K562 (cell line): Measurements from ENCODE around the gene LRRIQ1. TPM values are rescaled to one million over a fixed set of nuclear protein-coding genes. Genes with fewer than 3 reads are reported as not detected.

Experiments
- ATAC-seq: fragments of 200-7000 bp; cut with Tn5 transposase; 3 replicates; pipeline ENCODE4 v1.9.1; 2020; ENCODE audit warnings: moderate library complexity
- BruUV-seq: library from RNA; stranded (reverse); fragments of 400-500 nt; replicated peaks from 2 replicates; lab custom pipeline; 2021; lab: Mats Ljungman, UMichigan
- CTCF ChIA-PET: fragments of 300-600 bp; formaldehyde crosslinking; extraction: SDS; loops from one replicate; lab custom pipeline; 2021; ENCODE audit warnings: low intra/inter-chr PET ratio; lab: Yijun Ruan, JAX
- POLR2A ChIA-PET: fragments of 300-600, 350-650 bp; sonication (Branson Sonifier 250); formaldehyde crosslinking; extraction: SDS; loops from one replicate; lab custom pipeline; 2021; ENCODE audit warnings: antibody characterized with exemption, inconsistent platforms; lab: Yijun Ruan, JAX
- DNase-seq, 4 experiments: peaks; one replicate each; pipeline versions ENCODE4 v3.0.0 to v3.0.0-alpha.2; 2011 to 2018; ENCODE audit warnings: low spot score in 3 of 4, mixed read lengths in 3 of 4; ENCODE audit errors: extremely low read depth in 1 of 4
- FAIRE-seq: peaks from 2 replicates; lab custom pipeline; 2011; peaks lifted over from hg19 to GRCh38; lab: Jason Lieb, UNC
- H2AFZ ChIP-seq: 2 replicates; pipeline ENCODE4 v1.6.0; 2011; ENCODE audit warnings: low read depth, low read length, control low read depth, inconsistent platforms
- H3K27ac ChIP-seq: fragments of 200-600 bp; 3 replicates; pipeline ENCODE4 v1.8.0; 2011; ENCODE audit warnings: low read depth, mild to moderate bottlenecking, control low read depth, inconsistent platforms, low read length, moderate library complexity, mixed read lengths; ENCODE audit errors: extremely low read depth
- H3K27me3 ChIP-seq, 2 experiments: fragments of 300-600 bp in 1 of 2; 2 replicates in 1 of 2; 3 replicates in 1 of 2; pipeline versions ENCODE4 v1.6.0 to v1.8.0; 2011; ENCODE audit warnings: inconsistent platforms in 2 of 2, low read length in 2 of 2, mild to moderate bottlenecking in 1 of 2, mixed read lengths in 1 of 2, moderate library complexity in 1 of 2; ENCODE audit not compliant: control insufficient read depth in 2 of 2, insufficient read depth in 2 of 2
- H3K36me3 ChIP-seq: fragments of 300-600 bp; 3 replicates; pipeline ENCODE4 v1.8.0; 2011; ENCODE audit warnings: mild to moderate bottlenecking, low read length, inconsistent platforms; ENCODE audit not compliant: control insufficient read depth, insufficient read depth
- H3K4me1 ChIP-seq, 2 experiments: fragments of 200-600 bp in 1 of 2; replicated peaks in 1 of 2; 2 replicates in 1 of 2; 3 replicates in 1 of 2; pipeline versions ENCODE4 v1.5.1 to v1.8.0; 2011; ENCODE audit warnings: inconsistent platforms in 2 of 2, low read length in 2 of 2, mild to moderate bottlenecking in 1 of 2, mixed read lengths in 1 of 2, moderate library complexity in 1 of 2; ENCODE audit not compliant: control insufficient read depth in 2 of 2, insufficient read depth in 2 of 2
- H3K4me2 ChIP-seq: 2 replicates; pipeline ENCODE4 v1.6.1; 2011; ENCODE audit warnings: low read length, control low read depth, inconsistent platforms, mixed read lengths; ENCODE audit not compliant: insufficient read depth
- H3K4me3 ChIP-seq: fragments of 200-600 bp; sonication (generic), shearing (Covaris generic); 2 replicates; pipeline ENCODE4 v1.5.1; 2016; ENCODE audit warnings: control low read depth, inconsistent platforms
- H3K79me2 ChIP-seq: fragments of 200-600 bp; 3 replicates; pipeline ENCODE4 v1.8.0; 2011; ENCODE audit warnings: low read length, inconsistent platforms; ENCODE audit not compliant: control insufficient read depth, insufficient read depth
- H3K9ac ChIP-seq, 2 experiments: 2 replicates each; pipeline versions ENCODE4 v1.6.0 to v1.6.1; 2011; ENCODE audit warnings: low read depth in 2 of 2, low read length in 2 of 2, control low read depth in 1 of 2, inconsistent platforms in 1 of 2, mild to moderate bottlenecking in 1 of 2, mixed read lengths in 1 of 2; ENCODE audit not compliant: insufficient read depth in 1 of 2
- H3K9me1 ChIP-seq: one replicate; pipeline ENCODE4 v1.6.0; 2011; ENCODE audit warnings: inconsistent platforms, mild to moderate bottlenecking, low read length, moderate library complexity; ENCODE audit not compliant: control insufficient read depth, insufficient read depth
- H3K9me3 ChIP-seq: replicated peaks from 2 replicates; pipeline ENCODE4 v1.5.1; 2011; ENCODE audit warnings: low read depth, low read length, inconsistent platforms; ENCODE audit not compliant: control insufficient read depth, insufficient read depth
- H4K20me1 ChIP-seq: replicated peaks from 2 replicates; pipeline ENCODE4 v1.6.1; 2011; ENCODE audit warnings: low read length, inconsistent platforms, mixed read lengths; ENCODE audit not compliant: control insufficient read depth, insufficient read depth
- CAMTA2 ChIP-seq: fragments of 250-450 bp; sonication (Bioruptor Pico); conservative IDR thresholded peaks from 2 replicates; pipeline ENCODE4 v1.5.1; 2022
- CREB3L1 ChIP-seq: fragments of 450-650 bp; IDR thresholded peaks from 2 replicates; pipeline ENCODE4 v1.6.1; 2014; ENCODE audit warnings: low read depth, mild to moderate bottlenecking, moderate library complexity, borderline replicate concordance
- E2F1 ChIP-seq: sonication (generic); formaldehyde crosslinking; IDR thresholded peaks from 2 replicates; pipeline ENCODE4 v1.8.1; 2023; ENCODE audit warnings: mild to moderate bottlenecking, missing genetic modification reagents, moderate library complexity
- ESRRA ChIP-seq: fragments of 450-650 bp; IDR thresholded peaks from 2 replicates; pipeline ENCODE4 v1.6.1; 2014; ENCODE audit warnings: low read depth, mild to moderate bottlenecking, moderate library complexity, borderline replicate concordance
- HOXB6 ChIP-seq: fragments of 250-450 bp; sonication (Bioruptor Pico); IDR thresholded peaks from 2 replicates; pipeline ENCODE4 v1.5.1; 2022; ENCODE audit warnings: mild to moderate bottlenecking, borderline replicate concordance
- MCM2 ChIP-seq: fragments of 450-650 bp; IDR thresholded peaks from 2 replicates; pipeline ENCODE4 v1.6.1; 2017; ENCODE audit warnings: low read depth, mild to moderate bottlenecking
- PHB2 ChIP-seq: fragments of 450-650 bp; IDR thresholded peaks from 2 replicates; pipeline ENCODE4 v1.6.1; 2017; ENCODE audit warnings: low read depth
- SIN3A ChIP-seq, 2 experiments: fragments of 150-350 bp in 1 of 2; IDR thresholded peaks; 2 replicates each; pipeline ENCODE4 v1.6.1; 2011 to 2016; ENCODE audit warnings: borderline replicate concordance in 2 of 2, low read depth in 2 of 2, low read length in 2 of 2, mild to moderate bottlenecking in 2 of 2, moderate library complexity in 2 of 2; ENCODE audit not compliant: control insufficient read depth in 1 of 2
- TRIM25 ChIP-seq: fragments of 450-650 bp; IDR thresholded peaks from 2 replicates; pipeline ENCODE4 v1.7.0; 2016; ENCODE audit warnings: borderline replicate concordance
- XRCC4 ChIP-seq: IDR thresholded peaks from one replicate; pipeline ENCODE4 v1.6.1; 2011; ENCODE audit not compliant: insufficient read depth, insufficient read length; ENCODE audit errors: extremely low read depth
- WGBS: fragments of 100-300 bp; shearing (Covaris generic); methylation state at CpG from one replicate; pipeline ENCODE4 v1.1.6; 2016; ENCODE audit warnings: low coverage, mixed read lengths; ENCODE audit not compliant: insufficient coverage; ENCODE audit errors: missing lambda C conversion rate; 5-methylcytosine and 5-hydroxymethylcytosine counted together
- in situ Hi-C: fragments of 300-500 bp; cut with MboI; formaldehyde crosslinking; loops from 4 replicates; pipeline ENCODE4 v1.15.0; 2018; ENCODE audit warnings: inconsistent platforms, mixed read lengths
- intact Hi-C: fragments of 100-400 bp; cut with micrococcal nuclease; formaldehyde crosslinking; loops from 2 replicates; pipeline ENCODE4 v1.14.2; 2022
- polyA plus RNA-seq, 8 experiments: library from polyadenylated mRNA; depleted of rRNA in 4 of 8; stranded (reverse) in 5 of 8; unstranded in 3 of 8; fragments of >200 nt; fragmentation: Nextera tagmentation in 2 of 8; fragmentation: Illumina TruSeq in 1 of 8; extraction: Ambion mirVana in 2 of 8; extraction: Trizol in 1 of 8; gene quantifications; 2 replicates each; pipeline versions ENCODE4 v1.2.1 to v1.2.3, GENCODE V29; 2011 to 2014; ENCODE audit warnings: inconsistent platforms in 1 of 8, missing spikeins in 1 of 8
- total RNA-seq, 7 experiments: library from RNA; depleted of rRNA in 6 of 7; stranded (reverse); fragments of >200 nt in 6 of 7; fragmentation: Illumina TruSeq in 2 of 7; extraction: Trizol in 2 of 7; gene quantifications; 2 replicates each; pipeline versions ENCODE4 v1.2.1 to v1.2.3, GENCODE V29; 2011 to 2021; ENCODE audit warnings: low replicate concordance in 1 of 7

LRRIQ1 gene
- total and polyA plus RNA-seq, 9 of the 15 experiments (the other 6 are each of a cell fraction or from before 2014, with no cell fraction given) = not detected

GRCh38 chr12:85005615-85006014 is 30.5 kb upstream of the LRRIQ1 start:
- no peaks in the 10 kb centered on the region; the same call in 1 of the 2 replicates for H3K9me3 ChIP-seq
- no peak overlapping the region for H3K4me2 ChIP-seq
- H4K20me1 ChIP-seq = no peaks in the 10 kb centered on the region
- DNase-seq (no peak), FAIRE-seq (no peak)
- in situ Hi-C loops = no loop called here
- H3K79me2 ChIP-seq = no peaks in the 10 kb centered on the region
- 0% methylated on average over 1 of the region's 1 CpG for WGBS
- POLR2A ChIA-PET = no interaction called here
- H2AFZ ChIP-seq = no peak overlapping the region
- TF ChIP-seq SIN3A (IDR thresholded peaks at IDR 0.05; ENCODE audit: borderline replicate concordance in 2 of 2, control insufficient read depth in 1 of 2, low read depth in 2 of 2, low read length in 2 of 2) (no peak), TRIM25 (no peak)
- TF ChIP-seq, all 486 proteins: peak for 0
- CTCF ChIA-PET = no interaction called here
- intact Hi-C loops = no loop called here
- Histone ChIP-seq H3K4me1 (no peaks in the 10 kb centered on the region), H3K36me3 (no peaks in the 10 kb centered on the region), H3K9me1 (no peaks in the 10 kb centered on the region), H3K9ac (no peak overlapping the region), H3K27ac (no peak overlapping the region), H3K4me3 (no peak overlapping the region), H3K27me3 (no peaks in the 10 kb centered on the region)
- BruUV-seq = no TSS peak
- no peak for ATAC-seq

GRCh38 chr12:85006206-85006605 is 29.9 kb upstream of the LRRIQ1 start:
- Histone ChIP-seq H2AFZ (no peak overlapping the region), H3K9me3 (no peaks in the 10 kb centered on the region; the same call in 1 of the 2 replicates), H3K27ac (no peak overlapping the region), H3K79me2 (no peaks in the 10 kb centered on the region), H3K9me1 (no peaks in the 10 kb centered on the region), H3K4me2 (no peak overlapping the region), H3K27me3 (no peaks in the 10 kb centered on the region), H3K4me1 (no peaks in the 10 kb centered on the region), H3K36me3 (no peaks in the 10 kb centered on the region), H3K4me3 (no peak overlapping the region), H3K9ac (no peak overlapping the region), H4K20me1 (no peaks in the 10 kb centered on the region)
- in situ Hi-C loops (no loop called here), intact Hi-C loops (no loop called here)
- 0% methylated on average over 1 of the region's 1 CpG for WGBS
- DNase-seq = no peak
- no TSS peak for BruUV-seq
- FAIRE-seq = no peak
- CTCF ChIA-PET = no interaction called here
- ATAC-seq = no peak
- POLR2A ChIA-PET = no interaction called here
- TF ChIP-seq CAMTA2 (no peak), E2F1 (CRISPR knock-in tag) (no peak), PHB2 (no peak), MCM2 (no peak), HOXB6 (no peak), ESRRA (no peak), CREB3L1 (no peak), XRCC4 (no peak)
